Measurements from ENCODE around the gene INTS2.

- TF ChIP-seq, protein P1, sequence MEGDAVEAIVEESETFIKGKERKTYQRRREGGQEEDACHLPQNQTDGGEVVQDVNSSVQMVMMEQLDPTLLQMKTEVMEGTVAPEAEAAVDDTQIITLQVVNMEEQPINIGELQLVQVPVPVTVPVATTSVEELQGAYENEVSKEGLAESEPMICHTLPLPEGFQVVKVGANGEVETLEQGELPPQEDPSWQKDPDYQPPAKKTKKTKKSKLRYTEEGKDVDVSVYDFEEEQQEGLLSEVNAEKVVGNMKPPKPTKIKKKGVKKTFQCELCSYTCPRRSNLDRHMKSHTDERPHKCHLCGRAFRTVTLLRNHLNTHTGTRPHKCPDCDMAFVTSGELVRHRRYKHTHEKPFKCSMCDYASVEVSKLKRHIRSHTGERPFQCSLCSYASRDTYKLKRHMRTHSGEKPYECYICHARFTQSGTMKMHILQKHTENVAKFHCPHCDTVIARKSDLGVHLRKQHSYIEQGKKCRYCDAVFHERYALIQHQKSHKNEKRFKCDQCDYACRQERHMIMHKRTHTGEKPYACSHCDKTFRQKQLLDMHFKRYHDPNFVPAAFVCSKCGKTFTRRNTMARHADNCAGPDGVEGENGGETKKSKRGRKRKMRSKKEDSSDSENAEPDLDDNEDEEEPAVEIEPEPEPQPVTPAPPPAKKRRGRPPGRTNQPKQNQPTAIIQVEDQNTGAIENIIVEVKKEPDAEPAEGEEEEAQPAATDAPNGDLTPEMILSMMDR (IDR thresholded peaks at IDR 0.05) = no peak
- no peak for TF ChIP-seq POLR2A (IDR thresholded peaks at IDR 0.05)
- TF ChIP-seq EP300 (IDR thresholded peaks at IDR 0.05) = no peak
Measured at GRCh38 chr17:61862105-61862574, 65.6 kb downstream of the INTS2 start.

Measured in stomach (tissue), 4 donors.